Osteocyte (in vitro differentiated cells): ENCODE results near the gene SMR3A. TPM values are rescaled to one million over a fixed set of nuclear protein-coding genes. Genes with fewer than 3 reads are reported as not detected.

Source experiments
- DNase-seq: peaks from one replicate; pipeline ENCODE4 v3.0.0; 2021; ENCODE audit warnings: mixed read lengths; ENCODE audit not compliant: unreplicated experiment; ENCODE audit errors: extremely low spot score
- H3K27ac Mint-ChIP-seq: one replicate; pipeline ENCODE4 v1.8.0; 2021; ENCODE audit warnings: mild to moderate bottlenecking, mixed read lengths; ENCODE audit not compliant: unreplicated experiment
- H3K27me3 Mint-ChIP-seq: one replicate; pipeline ENCODE4 v1.8.0; 2021; ENCODE audit warnings: mixed read lengths; ENCODE audit not compliant: unreplicated experiment
- H3K36me3 Mint-ChIP-seq: one replicate; pipeline ENCODE4 v1.8.0; 2021; ENCODE audit warnings: mixed read lengths; ENCODE audit not compliant: unreplicated experiment
- H3K4me1 Mint-ChIP-seq: one replicate; pipeline ENCODE4 v1.8.0; 2021; ENCODE audit warnings: mixed read lengths; ENCODE audit not compliant: unreplicated experiment
- H3K4me3 Mint-ChIP-seq: one replicate; pipeline ENCODE4 v1.8.0; 2021; ENCODE audit warnings: mild to moderate bottlenecking, moderate library complexity, mixed read lengths; ENCODE audit not compliant: unreplicated experiment
- H3K9me3 Mint-ChIP-seq: one replicate; pipeline ENCODE4 v1.8.0; 2021; ENCODE audit warnings: mixed read lengths; ENCODE audit not compliant: unreplicated experiment
- total RNA-seq: library from RNA; stranded (reverse); gene quantifications from 2 replicates; pipeline ENCODE4 v1.2.1, GENCODE V29; 2021
- TF ChIP-seq, protein P1 (sequence below): fragments of 200-600 bp; sonication (generic); IDR thresholded peaks from 2 replicates; pipeline ENCODE4 v1.5.0; 2021; ENCODE audit warnings: antibody characterized with exemption, mild to moderate bottlenecking, moderate library complexity

SMR3A gene
- total RNA-seq, 1 donor from 2014 or later: not detected

- TF ChIP-seq, protein P1, sequence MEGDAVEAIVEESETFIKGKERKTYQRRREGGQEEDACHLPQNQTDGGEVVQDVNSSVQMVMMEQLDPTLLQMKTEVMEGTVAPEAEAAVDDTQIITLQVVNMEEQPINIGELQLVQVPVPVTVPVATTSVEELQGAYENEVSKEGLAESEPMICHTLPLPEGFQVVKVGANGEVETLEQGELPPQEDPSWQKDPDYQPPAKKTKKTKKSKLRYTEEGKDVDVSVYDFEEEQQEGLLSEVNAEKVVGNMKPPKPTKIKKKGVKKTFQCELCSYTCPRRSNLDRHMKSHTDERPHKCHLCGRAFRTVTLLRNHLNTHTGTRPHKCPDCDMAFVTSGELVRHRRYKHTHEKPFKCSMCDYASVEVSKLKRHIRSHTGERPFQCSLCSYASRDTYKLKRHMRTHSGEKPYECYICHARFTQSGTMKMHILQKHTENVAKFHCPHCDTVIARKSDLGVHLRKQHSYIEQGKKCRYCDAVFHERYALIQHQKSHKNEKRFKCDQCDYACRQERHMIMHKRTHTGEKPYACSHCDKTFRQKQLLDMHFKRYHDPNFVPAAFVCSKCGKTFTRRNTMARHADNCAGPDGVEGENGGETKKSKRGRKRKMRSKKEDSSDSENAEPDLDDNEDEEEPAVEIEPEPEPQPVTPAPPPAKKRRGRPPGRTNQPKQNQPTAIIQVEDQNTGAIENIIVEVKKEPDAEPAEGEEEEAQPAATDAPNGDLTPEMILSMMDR: no peak
- Mint-ChIP-seq H3K4me3 (no peak overlapping the region), H3K27me3 (peaks cover 8% of the 10 kb centered on the region), H3K9me3 (no peaks in the 10 kb centered on the region), H3K36me3 (no peaks in the 10 kb centered on the region), H3K4me1 (no peaks in the 10 kb centered on the region), H3K27ac (no peak overlapping the region)
- no peak for DNase-seq
These were observed 45.2 kb downstream of the SMR3A start for GRCh38 chr4:70405765-70406164.

Other genes with a start within 250 kb of the SMR3A start
- gene PRR27, start 206.5 kb upstream of the SMR3A start, total RNA-seq: not detected in 2 replicates
- not detected in 2 replicates for gene ODAM, start 165.0 kb upstream of the SMR3A start, total RNA-seq
- not detected in 2 replicates for gene FDCSP, start 134.6 kb upstream of the SMR3A start, total RNA-seq
- gene CSN3, start 118.2 kb upstream of the SMR3A start, total RNA-seq: not detected in 2 replicates
- not detected in 2 replicates for gene CABS1, start 25.8 kb upstream of the SMR3A start, total RNA-seq
- gene SMR3B, start 22.4 kb downstream of the SMR3A start, total RNA-seq: not detected in 2 replicates
- gene OPRPN, start 37.2 kb downstream of the SMR3A start, total RNA-seq: not detected in 2 replicates
- not detected in 2 replicates for gene MUC7, start 111.4 kb downstream of the SMR3A start, total RNA-seq
- gene AMTN, start 157.8 kb downstream of the SMR3A start, total RNA-seq: not detected in 2 replicates
- gene AMBN, start 231.5 kb downstream of the SMR3A start, total RNA-seq: not detected in 2 replicates